ENCODE results near the gene TMEM176A.

The TMEM176A gene

DNA sequence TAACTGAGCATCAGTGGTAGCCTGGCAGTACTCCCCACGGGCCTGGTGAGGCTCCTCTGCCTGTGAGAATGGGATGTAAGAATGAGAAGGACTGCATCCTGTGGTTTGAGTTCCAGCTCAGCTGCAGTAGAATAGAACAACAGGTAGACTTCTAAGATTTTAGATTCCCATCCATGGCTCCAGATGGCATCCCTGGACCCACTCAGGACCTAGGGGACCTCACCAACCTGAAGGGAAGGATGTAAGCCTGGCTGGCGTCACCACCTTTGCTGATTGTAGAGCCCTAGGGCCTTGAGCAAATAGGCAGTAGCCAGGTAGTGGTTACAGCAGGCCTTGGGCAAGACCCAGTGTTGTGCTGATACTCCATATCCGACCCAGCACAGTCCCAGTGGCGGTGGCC lies 42.1 kb downstream of the TMEM176A start:
- no peak for TF ChIP-seq ZNF274 (IDR thresholded peaks at IDR 0.05; ENCODE audit: low read depth, low read length)

DNA sequence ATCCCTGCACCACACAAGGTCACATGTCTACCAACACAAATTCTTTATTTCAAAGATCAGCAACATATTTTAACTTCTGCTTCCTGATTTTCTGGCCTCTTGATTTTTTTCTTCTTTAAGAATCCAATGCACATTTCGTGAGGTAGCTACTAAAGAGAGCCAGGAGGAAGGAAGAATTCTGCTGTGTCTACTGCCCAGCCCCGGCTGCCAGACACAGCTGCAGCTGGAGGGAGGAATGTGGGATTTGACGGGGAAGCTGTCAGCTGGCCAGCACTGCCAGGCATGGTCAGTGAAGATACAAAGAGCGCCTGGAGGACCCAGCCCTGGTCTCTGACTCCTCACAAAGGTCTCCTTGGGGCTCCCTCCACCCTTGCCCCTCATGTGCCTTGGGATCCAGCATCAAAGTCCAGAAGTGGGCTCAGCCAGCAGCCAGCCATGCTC lies 44.9 kb downstream of the TMEM176A start:
- H3K4me3 ChIP-seq (ENCODE audit: low read length) = no peak overlapping the region
- no peak for TF ChIP-seq ZNF274 (IDR thresholded peaks at IDR 0.05; ENCODE audit: low read depth, low read length)

More for the DNA sequence above, 42.1 kb downstream of the TMEM176A start:
- no peak overlapping the region for H3K4me3 ChIP-seq (ENCODE audit: low read length)

DNA sequence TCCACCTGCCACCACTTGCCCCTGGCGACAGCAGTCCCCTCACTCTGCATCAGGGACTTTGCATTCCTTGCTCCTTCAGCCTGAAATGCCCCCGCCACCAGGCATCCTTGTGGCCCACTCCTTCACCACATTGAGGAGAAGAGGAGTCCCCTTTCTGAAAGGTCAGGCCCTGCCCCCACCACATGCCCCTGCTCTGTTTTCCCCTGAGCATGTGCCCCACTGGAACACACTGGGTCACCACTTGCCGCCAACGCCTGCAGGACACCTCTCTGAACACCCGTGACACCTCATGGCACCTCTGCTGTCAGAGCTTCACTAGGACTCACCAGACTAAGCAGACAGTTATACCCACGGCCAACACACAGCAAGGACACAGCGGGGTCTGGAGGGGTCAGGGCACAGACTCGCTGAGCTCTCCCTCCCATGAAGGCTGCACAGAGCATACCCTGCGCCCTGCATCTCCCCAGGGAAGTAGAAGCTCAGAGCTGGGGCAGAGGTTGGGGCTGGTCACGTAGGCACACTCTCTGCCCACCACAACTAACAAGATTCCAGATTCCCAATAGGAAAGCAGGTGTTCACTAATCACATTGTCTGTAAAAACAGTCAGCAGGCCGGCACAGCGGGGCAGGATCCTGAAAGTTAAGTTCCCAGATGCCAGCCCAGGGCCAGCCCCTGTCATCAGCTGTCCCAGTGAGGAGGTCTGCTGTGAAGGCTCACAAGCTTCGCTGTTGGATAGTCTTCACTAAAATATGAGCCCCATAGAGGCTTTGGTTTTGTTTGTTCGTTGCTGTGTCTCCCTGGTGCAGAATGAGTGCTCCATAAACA lies 45.9 kb downstream of the TMEM176A start:
- H3K4me3 ChIP-seq (ENCODE audit: low read length) = no peak overlapping the region
- TF ChIP-seq ZNF274 (IDR thresholded peaks at IDR 0.05; ENCODE audit: low read depth, low read length) = no peak

DNA sequence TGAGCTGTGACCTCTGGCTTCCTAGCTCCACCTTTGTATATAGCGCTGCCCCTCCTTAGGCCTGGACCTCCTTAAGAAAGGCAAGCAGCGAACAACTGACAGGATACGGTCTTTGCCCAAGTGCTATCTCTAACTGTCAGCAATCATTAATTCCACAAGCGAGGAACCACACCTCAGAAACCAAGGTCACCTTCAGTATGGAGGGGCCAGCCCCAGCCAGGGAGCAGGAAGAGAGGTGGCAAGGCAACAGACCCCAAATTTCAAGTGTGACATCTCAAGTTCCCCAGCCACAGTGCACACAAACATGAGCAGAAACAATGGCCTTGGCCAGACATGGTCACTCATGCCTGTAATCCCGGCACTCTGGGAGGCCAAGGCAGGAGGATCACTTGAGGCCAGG lies 47.0 kb downstream of the TMEM176A start:
- H3K4me3 ChIP-seq (ENCODE audit: low read length) = no peak overlapping the region

DNA sequence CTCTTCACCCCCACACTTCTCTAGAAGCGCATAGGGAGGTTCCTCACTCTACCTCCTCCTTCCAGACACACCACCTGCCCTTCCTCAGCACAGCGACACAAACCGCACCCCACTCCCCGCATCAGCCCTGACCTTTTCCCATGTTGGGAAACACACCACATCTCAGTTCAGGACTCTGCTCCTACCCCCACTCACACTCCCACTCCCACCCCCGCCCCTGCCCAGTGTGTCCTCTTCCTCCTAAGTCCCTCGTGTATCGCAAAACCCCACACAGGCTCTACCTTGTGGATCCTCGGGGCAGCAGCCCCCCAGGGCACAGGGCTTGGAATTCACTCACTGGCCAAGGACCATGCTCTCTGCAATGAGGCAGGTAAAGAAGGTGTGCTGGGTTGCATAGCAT lies 47.5 kb downstream of the TMEM176A start:
- TF ChIP-seq ZNF274 (IDR thresholded peaks at IDR 0.05; ENCODE audit: low read depth, low read length) = no peak
- H3K4me3 ChIP-seq (ENCODE audit: low read length) = no peak overlapping the region

More for the DNA sequence above, 47.0 kb downstream of the TMEM176A start:
- TF ChIP-seq ZNF274 (IDR thresholded peaks at IDR 0.05; ENCODE audit: low read depth, low read length) = no peak

DNA sequence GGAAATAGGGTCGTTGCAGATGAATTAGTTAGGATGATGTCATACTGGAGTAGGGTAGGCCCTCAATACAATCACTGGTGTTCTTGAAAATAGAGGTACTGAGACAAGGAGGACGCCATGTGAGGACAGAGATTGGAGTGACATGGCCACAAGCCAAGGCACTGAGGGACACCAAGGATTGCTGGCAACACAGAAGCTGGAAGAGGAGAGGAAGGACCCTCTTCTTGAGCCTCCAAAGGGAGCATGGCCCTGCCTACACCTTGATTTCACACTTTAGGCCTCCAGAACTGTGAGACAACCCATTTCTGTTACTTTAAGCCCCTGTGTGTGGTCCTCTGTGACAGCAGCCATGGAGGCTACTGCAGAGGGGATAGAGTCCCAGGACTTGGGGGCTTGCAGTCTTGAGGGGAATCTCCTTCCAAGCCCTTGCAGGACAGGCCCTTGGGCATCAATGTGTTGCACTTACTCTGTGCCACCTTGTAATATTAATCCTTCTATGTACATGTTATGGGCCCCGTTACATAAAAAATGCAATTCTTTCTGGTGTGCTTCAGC lies 48.1 kb downstream of the TMEM176A start:
- no peak for TF ChIP-seq ZNF274 (IDR thresholded peaks at IDR 0.05; ENCODE audit: low read depth, low read length)
- no peak overlapping the region for H3K4me3 ChIP-seq (ENCODE audit: low read length)

DNA sequence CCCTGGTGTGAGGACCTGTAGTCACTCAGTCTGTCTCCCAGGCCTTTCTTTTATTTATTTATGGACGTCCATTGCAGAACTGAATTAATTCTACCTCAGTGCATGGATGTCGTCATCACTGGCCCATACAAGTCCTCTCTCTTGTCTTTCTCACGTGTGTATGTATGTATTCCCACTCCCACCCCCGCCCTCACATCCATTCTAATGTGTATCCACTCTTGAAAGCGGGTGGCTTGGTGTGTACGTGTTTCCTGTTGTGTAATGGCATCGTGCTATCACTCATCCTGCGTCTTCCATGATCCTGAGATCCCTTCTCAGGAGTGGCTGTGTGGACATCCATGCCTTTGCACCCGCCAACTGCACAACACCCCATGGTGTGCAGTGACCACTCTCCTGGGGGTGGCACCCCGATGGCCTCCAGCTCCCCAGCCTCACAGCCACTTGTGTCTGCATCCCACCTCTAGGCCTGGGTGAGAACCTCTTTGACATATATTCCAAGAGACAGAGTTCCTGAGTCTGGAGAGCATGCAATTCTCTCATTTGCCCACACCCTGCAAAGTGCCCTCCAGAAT lies 48.7 kb downstream of the TMEM176A start:
- H3K4me3 ChIP-seq (ENCODE audit: low read length) = no peak overlapping the region
- no peak for TF ChIP-seq ZNF274 (IDR thresholded peaks at IDR 0.05; ENCODE audit: low read depth, low read length)

DNA sequence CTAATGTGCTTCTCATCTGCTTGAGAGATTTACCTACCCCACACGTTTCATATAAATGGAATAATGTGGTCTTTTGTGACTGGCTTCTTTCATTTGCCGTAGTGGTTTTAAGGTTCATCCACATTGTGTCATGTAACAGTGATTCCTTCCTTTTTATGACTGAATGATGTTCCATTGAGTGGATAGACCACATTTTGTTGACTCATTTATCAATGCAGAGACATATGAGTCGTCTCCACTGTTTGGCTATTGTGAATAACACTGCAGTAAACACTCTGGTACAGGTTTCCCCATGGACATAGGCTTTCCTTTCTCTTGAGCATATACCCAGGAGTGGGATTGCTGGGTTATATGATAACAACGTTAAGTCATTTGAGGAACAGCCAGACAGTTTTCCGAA lies 49.7 kb downstream of the TMEM176A start:
- no peak for TF ChIP-seq ZNF274 (IDR thresholded peaks at IDR 0.05; ENCODE audit: low read depth, low read length)
- no peak overlapping the region for H3K4me3 ChIP-seq (ENCODE audit: low read length)

DNA sequence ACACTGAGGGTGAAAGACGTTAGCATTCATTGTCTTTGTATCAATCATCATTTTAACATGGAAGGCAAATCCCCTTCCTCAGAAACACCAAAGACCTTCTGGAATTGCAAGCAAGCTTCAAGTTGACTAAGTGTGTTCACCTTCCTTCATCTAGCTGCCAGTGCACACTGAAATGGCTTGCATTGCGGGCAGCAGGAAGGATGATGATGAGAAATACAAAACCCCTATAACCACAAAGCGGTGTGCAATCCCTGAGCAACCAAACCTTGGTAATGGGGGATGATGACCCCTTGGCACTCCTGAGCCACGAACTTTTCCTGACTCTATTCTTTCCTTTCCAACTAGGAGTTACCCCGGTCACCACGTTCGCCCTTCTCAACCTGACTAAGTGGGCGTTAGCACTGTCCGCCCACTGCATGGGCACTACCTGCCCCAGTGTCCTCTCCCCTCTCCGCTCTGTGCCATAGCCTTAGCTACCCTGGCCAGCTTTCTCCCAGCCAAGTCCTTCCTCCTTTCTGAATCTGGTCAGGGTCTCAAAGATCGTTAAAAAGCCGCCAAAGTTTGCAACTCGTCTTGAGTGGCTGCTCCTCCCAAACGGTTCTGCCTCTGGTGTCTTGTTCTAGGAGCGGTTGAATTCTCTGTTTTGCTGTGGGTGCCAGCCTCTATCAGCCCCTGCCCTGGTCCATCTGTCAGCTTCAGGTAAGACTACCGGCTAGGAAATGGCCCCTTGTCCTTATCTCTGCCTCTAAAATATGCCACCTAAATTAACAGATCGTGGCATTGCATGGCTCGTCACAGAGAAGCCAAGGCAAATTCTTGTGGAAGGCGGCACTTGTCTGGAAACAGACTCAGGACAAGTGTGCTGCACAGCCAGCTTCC lies 51.2 kb downstream of the TMEM176A start:
- TF ChIP-seq ZNF274 (IDR thresholded peaks at IDR 0.05; ENCODE audit: low read depth, low read length) = no peak
- no peak overlapping the region for H3K4me3 ChIP-seq (ENCODE audit: low read length)

DNA sequence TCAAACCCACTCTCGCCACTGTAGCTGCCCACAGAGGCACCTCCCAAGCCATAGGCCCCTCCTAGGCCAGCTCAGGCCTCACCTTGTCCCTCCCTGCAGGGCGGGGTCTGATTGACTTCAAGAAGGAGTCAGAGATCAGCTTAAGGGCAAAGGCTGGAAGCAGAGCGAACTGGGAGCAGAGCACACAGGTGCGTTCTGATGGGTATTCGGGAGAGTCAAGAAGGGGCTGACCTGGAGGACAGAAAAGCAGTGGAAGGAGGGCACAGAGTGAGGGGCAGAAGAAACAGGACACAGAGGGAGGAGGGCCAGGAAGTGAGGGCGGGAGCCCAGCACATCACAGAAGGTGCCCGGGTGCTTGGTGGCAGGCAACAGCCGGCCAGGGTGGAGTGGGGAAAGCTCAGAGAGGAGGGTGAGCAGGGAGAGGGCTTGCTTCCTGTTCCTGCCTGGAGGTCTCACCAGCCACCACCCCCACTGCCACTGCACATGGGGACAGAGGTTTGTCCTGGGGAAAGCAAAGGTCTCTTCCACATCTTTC lies 51.9 kb downstream of the TMEM176A start, which contains the start of gene AOC1:
Gene AOC1, plus strand, starts transcription at position 147 of the 535 bp plus-strand sequence. CDS start 3,954 bp downstream, outside the sequence.
- no peak for TF ChIP-seq ZNF274 (IDR thresholded peaks at IDR 0.05; ENCODE audit: low read depth, low read length)
- H3K4me3 ChIP-seq (ENCODE audit: low read length) = no peak within 1 kb of the TSS

DNA sequence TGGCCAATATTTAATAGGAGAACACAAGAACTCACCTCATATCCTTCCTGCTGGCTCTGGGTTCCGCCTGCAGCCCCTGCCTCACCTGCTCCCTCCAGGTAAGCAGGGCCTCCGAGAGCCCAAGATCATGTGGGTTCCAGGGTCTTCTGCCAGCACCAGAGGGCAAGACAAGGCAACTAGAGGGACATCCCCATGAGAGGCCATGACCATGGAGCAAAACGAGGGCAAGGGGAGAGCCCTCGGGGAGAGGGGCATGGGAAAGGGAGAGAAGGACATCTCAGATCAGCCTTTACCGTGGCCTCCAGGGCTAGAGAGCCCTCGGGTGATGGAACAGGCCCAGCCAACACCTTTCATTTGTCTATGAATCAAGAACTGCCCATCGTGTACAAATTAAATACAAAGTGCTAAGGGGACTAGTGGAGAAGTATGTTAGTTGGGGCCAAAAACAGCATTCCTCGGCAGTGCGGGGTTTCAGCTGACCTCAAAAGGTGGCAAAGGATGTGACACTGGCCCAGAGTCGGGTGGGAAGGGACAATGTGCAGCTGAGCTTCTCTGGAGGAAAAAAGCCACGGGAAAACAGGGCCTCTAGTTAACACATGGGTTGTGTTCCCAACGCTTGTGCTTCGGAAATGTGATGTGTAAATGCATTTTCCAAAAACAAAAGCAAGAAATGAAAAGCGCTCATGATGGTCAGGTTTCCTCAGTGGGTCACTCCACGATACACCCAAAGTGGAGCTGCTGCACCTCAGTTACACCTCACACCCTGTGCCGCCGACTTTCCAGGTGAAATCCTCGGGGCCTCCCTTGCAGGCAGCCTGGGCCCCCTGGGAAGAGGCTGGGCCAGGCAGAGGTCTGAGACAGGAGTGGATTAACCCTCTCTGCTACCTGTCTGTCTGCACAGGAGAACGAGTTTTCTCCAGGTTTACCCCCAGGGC lies 53.8 kb downstream of the TMEM176A start:
- no peak for TF ChIP-seq ZNF274 (IDR thresholded peaks at IDR 0.05; ENCODE audit: low read depth, low read length)

More for the DNA sequence above, 53.8 kb downstream of the TMEM176A start:
- H3K4me3 ChIP-seq (ENCODE audit: low read length) = no peak overlapping the region

All from GM08714 (cell line).